ENCODE results near the gene RANGAP1. TPM values are rescaled to one million over a fixed set of nuclear protein-coding genes. Genes with fewer than 3 reads are reported as not detected.
A peak's percentile ranks its signal among the peaks of the same experiment; 100 is the strongest.

RANGAP1 gene
- total and polyA plus RNA-seq, 2 of the 8 experiments (the other 6 are each of a cell fraction or from before 2014, with no cell fraction given): 121 to 171 TPM

DNA sequence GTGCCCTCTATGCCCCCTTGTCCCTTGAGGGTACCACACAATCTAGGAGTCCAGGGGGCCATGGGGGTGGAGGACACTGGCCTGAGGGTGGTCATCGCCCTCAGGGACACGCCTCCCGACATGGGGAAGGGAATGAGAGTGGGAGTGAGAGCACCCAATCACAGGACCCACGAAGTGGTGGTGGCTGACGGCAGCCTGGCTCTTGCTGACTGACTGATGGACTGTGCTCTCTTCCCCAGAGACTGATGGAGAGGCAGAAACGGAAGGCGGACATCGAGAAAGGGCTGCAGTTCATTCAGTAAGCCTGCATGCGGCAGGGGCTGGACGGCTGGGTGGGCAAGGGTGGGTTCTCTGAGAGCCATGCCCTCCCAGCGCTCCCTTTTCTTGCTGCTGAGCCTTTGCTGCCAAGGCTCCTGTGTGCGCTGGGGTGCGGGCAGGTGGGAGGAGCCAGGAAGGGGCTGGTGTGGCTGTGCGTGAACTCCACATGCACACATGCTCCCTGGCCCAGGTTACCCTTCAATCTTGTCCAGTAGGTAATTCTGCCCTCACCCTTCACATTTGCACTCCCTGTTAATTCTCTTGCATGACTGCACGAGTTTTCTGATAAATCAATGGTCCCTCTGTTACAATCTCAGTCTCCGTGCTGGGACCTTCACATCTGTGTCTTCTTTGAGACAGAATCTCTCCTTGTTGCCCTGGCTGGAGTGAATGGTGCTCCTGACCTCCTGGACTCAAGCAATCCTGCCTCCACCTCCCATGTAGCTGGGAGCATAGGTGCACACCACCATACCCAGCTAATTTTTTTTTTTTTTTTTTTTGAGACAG is 34.6 kb upstream of the RANGAP1 start:
- peaks cover 7% of the 10 kb centered on the region for H3K79me1 ChIP-seq (ENCODE audit: low read depth, low read length)
- 91% methylated on average over 16 of the region's 16 CpGs; no CpG with 5 or more reads in 1 of the 2 experiments for WGBS, 2 experiments (ENCODE audit: extremely low coverage in 1 of 2, insufficient coverage in 1 of 2, insufficient read length in 1 of 2, insufficient replicate concordance in 2 of 2, low coverage in 1 of 2, low lambda C conversion rate in 2 of 2, missing lambda C conversion rate in 1 of 2)
- no peak overlapping the region for H4K8ac ChIP-seq (ENCODE audit: extremely low read depth, insufficient read depth, low read length)
- H3K56ac ChIP-seq (replicated peaks; ENCODE audit: insufficient read length, low read depth, low read length): no peak overlapping the region
- 0 out of 2 replicates have a peak overlapping the region, but pooled peaks have one; percentile 39 for H2BK12ac ChIP-seq (ENCODE audit: low read depth, low read length)
- H2AK5ac ChIP-seq (ENCODE audit: low read depth, low read length): no peak overlapping the region
- H2BK15ac ChIP-seq (ENCODE audit: low read length): no peak overlapping the region
- POLR2A ChIA-PET (ENCODE audit: partially characterized antibody): no interaction called here
- H3K9me3 ChIP-seq (ENCODE audit: insufficient read depth in 2 of 2, low read depth in 1 of 2, low read length in 1 of 2): no peaks in the 10 kb centered on the region
- H3K4me3 ChIP-seq (ENCODE audit: extremely low read depth in 1 of 4, insufficient read depth in 2 of 4, low read depth in 3 of 4, low read length in 4 of 4): no peak overlapping the region
- TF ChIP-seq CBX5 (IDR thresholded peaks at IDR 0.05; ENCODE audit: low read depth, low read length) (no peak), PHF8 (conservative IDR thresholded peaks at IDR 0.05; ENCODE audit: low read depth, low read length) (no peak), TAF1 (IDR thresholded peaks at IDR 0.05; ENCODE audit: low read depth, low read length) (no peak), NANOG (IDR thresholded peaks at IDR 0.05; ENCODE audit: insufficient read depth, low read depth, low read length, poor library complexity, severe bottlenecking) (no peak), ZNF274 (IDR thresholded peaks at IDR 0.05; ENCODE audit: borderline replicate concordance, extremely low read depth, low read length) (no peak), BRCA1 (IDR thresholded peaks at IDR 0.05; ENCODE audit: low read depth, low read length) (no peak), SP1 (IDR thresholded peaks at IDR 0.05; ENCODE audit: low read depth, low read length) (no peak), POLR2AphosphoS5 (IDR thresholded peaks at IDR 0.05; ENCODE audit: low read depth, low read length) (no peak), JUND (IDR thresholded peaks at IDR 0.05; ENCODE audit: low read length) (no peak), RAD21 (IDR thresholded peaks at IDR 0.05 in 1 of 2, conservative IDR thresholded peaks at IDR 0.05 in 1 of 2; ENCODE audit: low read depth in 2 of 2, low read length in 2 of 2) (no peak)
- H3K23me2 ChIP-seq (ENCODE audit: low read depth, low read length): no peaks in the 10 kb centered on the region
- CTCF ChIA-PET (ENCODE audit: partially characterized antibody): no interaction called here
- no peak for DNase-seq (ENCODE audit: low read depth in 1 of 2, low spot score in 2 of 2)
- no peak overlapping the region for H3K18ac ChIP-seq (ENCODE audit: extremely low read depth, low read length)
- H3K4me1 ChIP-seq (replicated peaks in 1 of 4; ENCODE audit: control insufficient read depth in 3 of 4, insufficient read depth in 4 of 4, low read length in 3 of 4): no peaks in the 10 kb centered on the region
- no peaks in the 10 kb centered on the region for H3K27me3 ChIP-seq (replicated peaks in 1 of 4; ENCODE audit: control insufficient read depth in 3 of 4, extremely low read depth in 1 of 4, insufficient read depth in 3 of 4, low read length in 3 of 4)
- no peak overlapping the region for H3K4me2 ChIP-seq (ENCODE audit: insufficient read depth in 1 of 2, low read depth in 2 of 2, low read length in 2 of 2)
- H2BK5ac ChIP-seq (ENCODE audit: low read depth, low read length): no peak overlapping the region
- H2BK120ac ChIP-seq (replicated peaks; ENCODE audit: low read depth, low read length): no peak overlapping the region
- peaks cover 0 to 13% (median 7%) of the 10 kb centered on the region in 4 experiments; a peak in 4 of 8 replicates for H3K36me3 ChIP-seq (ENCODE audit: control insufficient read depth in 2 of 4, insufficient read depth in 4 of 4, low read length in 3 of 4)
- no peak overlapping the region for H4K5ac ChIP-seq (ENCODE audit: insufficient read length, low read depth, low read length)
- no peak for FAIRE-seq
- H3K27ac ChIP-seq (ENCODE audit: low read depth, low read length): no peak overlapping the region
- H3K4ac ChIP-seq (replicated peaks; ENCODE audit: insufficient read length, low read depth, low read length): no peak overlapping the region
- H2AFZ ChIP-seq (ENCODE audit: low read length): no peak overlapping the region
- no peak overlapping the region; a peak in 1 of 7 replicates for H3K9ac ChIP-seq (replicated peaks in 1 of 4; ENCODE audit: extremely low read depth in 1 of 4, low read depth in 3 of 4, low read length in 3 of 4)
- no peak overlapping the region for H3K14ac ChIP-seq (ENCODE audit: insufficient read length)
- peaks cover 4 to 8% of the 10 kb centered on the region in 2 experiments for H4K20me1 ChIP-seq (replicated peaks in 1 of 2; ENCODE audit: control insufficient read depth in 1 of 2, insufficient read depth in 2 of 2, low read length in 2 of 2)
- H4K91ac ChIP-seq (replicated peaks; ENCODE audit: insufficient read length, low read length): no peak overlapping the region
- H2BK20ac ChIP-seq (ENCODE audit: low read length): no peak overlapping the region
- peaks cover 0 to 4% of the 10 kb centered on the region in 2 experiments; a peak in 1 of 4 replicates for H3K79me2 ChIP-seq (ENCODE audit: control insufficient read depth in 1 of 2, insufficient read depth in 2 of 2, low read length in 2 of 2)
- no peak overlapping the region for H3K23ac ChIP-seq (ENCODE audit: insufficient read length)
